Measurements from ENCODE around the gene TALDO1. TPM values are rescaled to one million over a fixed set of nuclear protein-coding genes. Genes with fewer than 3 reads are reported as not detected.

Gene TALDO1
- total and polyA plus RNA-seq, 10 of the 15 experiments (the other 5 are each of a cell fraction or from before 2014, with no cell fraction given), result 121 to 302 (median 182) TPM

DNA sequence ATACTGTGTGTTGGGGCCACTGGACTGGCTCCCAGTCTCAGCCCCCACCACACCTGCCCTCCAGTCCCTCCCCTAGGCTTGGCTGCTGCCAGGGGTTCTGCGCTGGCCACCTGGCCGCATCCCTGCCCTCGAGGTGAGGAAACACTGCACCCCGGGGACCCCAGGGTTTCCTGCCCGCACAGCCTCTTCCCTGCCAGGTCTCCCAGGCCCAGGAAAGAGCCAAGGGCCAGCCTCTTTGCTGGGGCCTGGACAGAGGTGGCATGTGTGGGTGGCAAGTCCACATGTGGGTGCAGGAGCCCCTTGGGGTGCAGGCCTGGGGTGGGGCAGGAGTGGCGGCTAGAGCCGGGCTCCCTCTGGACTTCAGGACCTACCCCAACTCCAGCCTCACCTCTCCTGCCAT is 38.8 kb upstream of the TALDO1 start (continued):
- TF ChIP-seq, protein P1, sequence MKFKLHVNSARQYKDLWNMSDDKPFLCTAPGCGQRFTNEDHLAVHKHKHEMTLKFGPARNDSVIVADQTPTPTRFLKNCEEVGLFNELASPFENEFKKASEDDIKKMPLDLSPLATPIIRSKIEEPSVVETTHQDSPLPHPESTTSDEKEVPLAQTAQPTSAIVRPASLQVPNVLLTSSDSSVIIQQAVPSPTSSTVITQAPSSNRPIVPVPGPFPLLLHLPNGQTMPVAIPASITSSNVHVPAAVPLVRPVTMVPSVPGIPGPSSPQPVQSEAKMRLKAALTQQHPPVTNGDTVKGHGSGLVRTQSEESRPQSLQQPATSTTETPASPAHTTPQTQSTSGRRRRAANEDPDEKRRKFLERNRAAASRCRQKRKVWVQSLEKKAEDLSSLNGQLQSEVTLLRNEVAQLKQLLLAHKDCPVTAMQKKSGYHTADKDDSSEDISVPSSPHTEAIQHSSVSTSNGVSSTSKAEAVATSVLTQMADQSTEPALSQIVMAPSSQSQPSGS (IDR thresholded peaks at IDR 0.05; ENCODE audit: low read length), result no peak
- TF ChIP-seq SREBF2 (IDR thresholded peaks at IDR 0.05; ENCODE audit: low read length) (no peak), ESRRA (IDR thresholded peaks at IDR 0.05; ENCODE audit: low read length) (no peak), TARDBP (IDR thresholded peaks at IDR 0.05; ENCODE audit: borderline replicate concordance) (no peak), PAX5 (IDR thresholded peaks at IDR 0.05; ENCODE audit: borderline replicate concordance, low read depth, low read length) (no peak), STAT1 (conservative IDR thresholded peaks at IDR 0.05) (no peak), CBX5 (IDR thresholded peaks at IDR 0.05; ENCODE audit: low read depth) (no peak), NFYB (IDR thresholded peaks at IDR 0.05; ENCODE audit: insufficient read depth, low read depth, low read length) (no peak), RELA (IDR thresholded peaks at IDR 0.05; ENCODE audit: borderline replicate concordance, partially characterized antibody) (no peak), WRNIP1 (IDR thresholded peaks at IDR 0.05; ENCODE audit: borderline replicate concordance, low read depth, low read length) (no peak)

- no peaks in the 10 kb centered on the region; a peak in 1 of 4 replicates for H3K27me3 ChIP-seq (replicated peaks in 1 of 2; ENCODE audit: control insufficient read depth in 2 of 2, insufficient read depth in 2 of 2, low read length in 1 of 2)
- RAD21 ChIA-PET (ENCODE audit: unreplicated experiment), result no interaction called here
- no peak for TF ChIP-seq MLLT1 (IDR thresholded peaks at IDR 0.05)
- no peak for TF ChIP-seq CREB1 (IDR thresholded peaks at IDR 0.05; ENCODE audit: low read depth)
- no peak for TF ChIP-seq ZZZ3 (IDR thresholded peaks at IDR 0.05; ENCODE audit: control insufficient read depth, insufficient read length, low read depth)
- no peak for TF ChIP-seq JUNB (IDR thresholded peaks at IDR 0.05)
- TF ChIP-seq MXI1 (IDR thresholded peaks at IDR 0.05; ENCODE audit: low read depth, low read length), result no peak
- no peak for TF ChIP-seq STAT1 (conservative IDR thresholded peaks at IDR 0.05)
- TF ChIP-seq, protein P2, sequence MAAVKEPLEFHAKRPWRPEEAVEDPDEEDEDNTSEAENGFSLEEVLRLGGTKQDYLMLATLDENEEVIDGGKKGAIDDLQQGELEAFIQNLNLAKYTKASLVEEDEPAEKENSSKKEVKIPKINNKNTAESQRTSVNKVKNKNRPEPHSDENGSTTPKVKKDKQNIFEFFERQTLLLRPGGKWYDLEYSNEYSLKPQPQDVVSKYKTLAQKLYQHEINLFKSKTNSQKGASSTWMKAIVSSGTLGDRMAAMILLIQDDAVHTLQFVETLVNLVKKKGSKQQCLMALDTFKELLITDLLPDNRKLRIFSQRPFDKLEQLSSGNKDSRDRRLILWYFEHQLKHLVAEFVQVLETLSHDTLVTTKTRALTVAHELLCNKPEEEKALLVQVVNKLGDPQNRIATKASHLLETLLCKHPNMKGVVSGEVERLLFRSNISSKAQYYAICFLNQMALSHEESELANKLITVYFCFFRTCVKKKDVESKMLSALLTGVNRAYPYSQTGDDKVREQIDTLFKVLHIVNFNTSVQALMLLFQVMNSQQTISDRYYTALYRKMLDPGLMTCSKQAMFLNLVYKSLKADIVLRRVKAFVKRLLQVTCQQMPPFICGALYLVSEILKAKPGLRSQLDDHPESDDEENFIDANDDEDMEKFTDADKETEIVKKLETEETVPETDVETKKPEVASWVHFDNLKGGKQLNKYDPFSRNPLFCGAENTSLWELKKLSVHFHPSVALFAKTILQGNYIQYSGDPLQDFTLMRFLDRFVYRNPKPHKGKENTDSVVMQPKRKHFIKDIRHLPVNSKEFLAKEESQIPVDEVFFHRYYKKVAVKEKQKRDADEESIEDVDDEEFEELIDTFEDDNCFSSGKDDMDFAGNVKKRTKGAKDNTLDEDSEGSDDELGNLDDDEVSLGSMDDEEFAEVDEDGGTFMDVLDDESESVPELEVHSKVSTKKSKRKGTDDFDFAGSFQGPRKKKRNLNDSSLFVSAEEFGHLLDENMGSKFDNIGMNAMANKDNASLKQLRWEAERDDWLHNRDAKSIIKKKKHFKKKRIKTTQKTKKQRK (IDR thresholded peaks at IDR 0.05; ENCODE audit: low read depth, low read length), result no peak
- TF ChIP-seq ZNF24 (IDR thresholded peaks at IDR 0.05), result no peak
- no peak for DNase-seq (ENCODE audit: low read depth, low spot score)
- intact Hi-C loops (cut with micrococcal nuclease; ENCODE audit: unreplicated experiment) (no loop called here), in situ Hi-C loops (cut with MboI) (no loop called here)
- H2AFZ ChIP-seq (ENCODE audit: control insufficient read depth, low read depth, low read length), result no peak overlapping the region
- no peaks in the 10 kb centered on the region for H3K79me2 ChIP-seq (ENCODE audit: control insufficient read depth, insufficient read depth, low read length)
- SMC1A ChIA-PET (ENCODE audit: uncharacterized antibody, unreplicated experiment), result no interaction called here
- 44% methylated on average over 27 of the region's 27 CpGs for WGBS (ENCODE audit: insufficient coverage, insufficient replicate concordance, low lambda C conversion rate, missing lambda C conversion rate)
- no peak for FAIRE-seq
- no peak overlapping the region for H3K9ac ChIP-seq (ENCODE audit: control insufficient read depth, insufficient read depth, low read length)
- no peak overlapping the region for H3K4me3 ChIP-seq
- H3K27ac ChIP-seq (ENCODE audit: control insufficient read depth, insufficient read depth), result no peak overlapping the region
- ATAC-seq, result no peak
- no peaks in the 10 kb centered on the region for H4K20me1 ChIP-seq (ENCODE audit: control insufficient read depth, insufficient read depth)
- no TSS peak for BruUV-seq (replicated peaks)
- no peaks in the 10 kb centered on the region for H3K4me1 ChIP-seq (ENCODE audit: control insufficient read depth, insufficient read depth, low read length)
- no peaks in the 10 kb centered on the region for H3K36me3 ChIP-seq (ENCODE audit: control insufficient read depth in 2 of 2, insufficient read depth in 2 of 2, low read length in 1 of 2)
- POLR2A ChIA-PET, result no interaction called here
- H3K4me2 ChIP-seq (ENCODE audit: control insufficient read depth, insufficient read depth), result no peak overlapping the region
- CTCF ChIA-PET, result interaction anchor here (1.4 kb wide), 1 partner anchor 13 kb away, joined by 5 read pairs; no protein-coding TSS in a partner anchor
- no peaks in the 10 kb centered on the region for H3K9me3 ChIP-seq (replicated peaks; ENCODE audit: control insufficient read depth, insufficient read depth, low read length)
Measured at GRCh38 chr11:709109-709997, 37.9 kb upstream of the TALDO1 start.

All from GM12878 (cell line).